Mesendoderm (in vitro differentiated cells): ENCODE measurements around the gene CPEB4.

Source experiments
- DNase-seq: peaks from one replicate; pipeline ENCODE4 v3.0.0; 2013
- H2AK5ac ChIP-seq: 2 replicates; pipeline ENCODE4 v1.6.1; 2013; ENCODE audit warnings: low read length, inconsistent platforms
- H2BK120ac ChIP-seq: 2 replicates; pipeline ENCODE4 v1.6.1; 2013; ENCODE audit warnings: low read depth, mild to moderate bottlenecking, low read length, moderate library complexity, mixed read lengths
- H2BK15ac ChIP-seq: replicated peaks from 2 replicates; pipeline ENCODE4 v1.6.1; 2013; ENCODE audit warnings: low read depth, mild to moderate bottlenecking, moderate library complexity
- H2BK5ac ChIP-seq: 2 replicates; pipeline ENCODE4 v1.6.1; 2013; ENCODE audit warnings: low read length, inconsistent platforms
- H3K18ac ChIP-seq: 2 replicates; pipeline ENCODE4 v1.6.1; 2013; ENCODE audit warnings: mild to moderate bottlenecking, low read length, mixed read lengths
- H3K23ac ChIP-seq: one replicate; pipeline ENCODE4 v1.6.1; 2013; ENCODE audit warnings: low read length
- H3K27ac ChIP-seq: 2 replicates; pipeline ENCODE4 v1.5.1; 2013; ENCODE audit warnings: low read depth, mild to moderate bottlenecking, inconsistent platforms, low read length, moderate library complexity
- H3K27me3 ChIP-seq: 2 replicates; pipeline ENCODE4 v1.6.1; 2013; ENCODE audit warnings: low read length, control low read depth, mild to moderate bottlenecking, inconsistent platforms; ENCODE audit not compliant: insufficient read depth, poor library complexity
- H3K36me3 ChIP-seq: 2 replicates; pipeline ENCODE4 v1.6.1; 2013; ENCODE audit warnings: low read length, inconsistent platforms; ENCODE audit not compliant: control insufficient read depth, insufficient read depth
- H3K4ac ChIP-seq: one replicate; pipeline ENCODE4 v1.6.1; 2013; ENCODE audit warnings: low read depth, mild to moderate bottlenecking, low read length, moderate library complexity
- H3K4me1 ChIP-seq: 2 replicates; pipeline ENCODE4 v1.6.1; 2013; ENCODE audit warnings: low read depth, low read length, inconsistent platforms; ENCODE audit not compliant: control insufficient read depth
- H3K4me2 ChIP-seq: 2 replicates; pipeline ENCODE4 v1.6.1; 2013; ENCODE audit warnings: low read length
- H3K4me3 ChIP-seq: 2 replicates; pipeline ENCODE4 v1.5.1; 2013; ENCODE audit warnings: mild to moderate bottlenecking, low read length
- H3K56ac ChIP-seq: one replicate; pipeline ENCODE4 v1.6.1; 2013; ENCODE audit warnings: low read length
- H3K79me1 ChIP-seq: 2 replicates; pipeline ENCODE4 v1.6.1; 2013; ENCODE audit warnings: low read length, inconsistent platforms
- H3K79me2 ChIP-seq: 2 replicates; pipeline ENCODE4 v1.6.1; 2013; ENCODE audit warnings: mild to moderate bottlenecking, low read length; ENCODE audit not compliant: control insufficient read depth, insufficient read depth
- H3K9ac ChIP-seq: 2 replicates; pipeline ENCODE4 v1.6.1; 2013; ENCODE audit warnings: low read length, inconsistent platforms
- H4K5ac ChIP-seq: one replicate; pipeline ENCODE4 v1.6.1; 2013; ENCODE audit warnings: low read length
- H4K8ac ChIP-seq: one replicate; pipeline ENCODE4 v1.6.1; 2013; ENCODE audit warnings: low read depth, mild to moderate bottlenecking, control low read depth, low read length, moderate library complexity
- WGBS: extraction: QIAGEN DNeasy Blood & Tissue Kit; methylation state at CpG from one replicate; pipeline ENCODE4 v1.1.7; 2013; ENCODE audit warnings: low lambda C conversion rate, missing lambda C conversion rate; ENCODE audit not compliant: insufficient coverage; ENCODE audit errors: extremely low coverage; 5-methylcytosine and 5-hydroxymethylcytosine counted together

CPEB4 gene

DNA sequence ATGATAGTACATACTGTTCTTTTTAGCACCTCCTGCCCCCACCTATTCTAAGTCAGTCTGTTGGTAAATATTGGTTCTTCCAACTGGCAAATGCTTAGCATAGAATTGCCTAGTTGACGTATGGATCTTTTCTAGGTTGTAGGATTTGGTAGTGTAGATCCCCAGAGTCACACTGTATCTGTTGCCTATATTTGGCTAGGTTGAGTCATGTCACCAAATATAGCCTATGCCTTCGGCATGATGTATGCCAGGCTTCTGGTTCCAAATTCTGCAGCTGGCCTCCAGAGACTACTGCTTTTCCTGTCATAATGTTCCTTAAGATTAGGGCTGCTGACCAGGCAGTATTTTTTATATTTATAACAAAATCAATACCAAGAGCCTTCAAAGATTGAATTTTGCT is 38.2 kb downstream of the CPEB4 start:
- H3K56ac ChIP-seq, result no peak overlapping the region
- H3K9ac ChIP-seq, result no peak overlapping the region
- H2BK15ac ChIP-seq, result no peak overlapping the region
- H3K79me2 ChIP-seq, result no peaks in the 10 kb centered on the region
- no peaks in the 10 kb centered on the region for H3K27me3 ChIP-seq
- DNase-seq, result no peak
- H3K79me1 ChIP-seq, result no peaks in the 10 kb centered on the region
- H3K18ac ChIP-seq, result no peak overlapping the region
- no CpG with 5 or more reads among the region's 2 CpGs for WGBS
- no peak overlapping the region for H3K4ac ChIP-seq
- H3K36me3 ChIP-seq, result no peaks in the 10 kb centered on the region
- H4K8ac ChIP-seq, result no peak overlapping the region
- H2BK5ac ChIP-seq, result no peak overlapping the region
- H3K4me2 ChIP-seq, result no peak overlapping the region
- no peak overlapping the region for H2BK120ac ChIP-seq
- H2AK5ac ChIP-seq, result no peak overlapping the region
- no peak overlapping the region for H3K4me3 ChIP-seq
- no peak overlapping the region for H3K27ac ChIP-seq
- peaks cover 3% of the 10 kb centered on the region for H3K4me1 ChIP-seq
- H4K5ac ChIP-seq, result no peak overlapping the region
- H3K23ac ChIP-seq, result no peak overlapping the region

GRCh38 chr5:173928871-173929574 is 40.9 kb downstream of the CPEB4 start:
- Histone ChIP-seq H2BK5ac (no peak overlapping the region), H3K27ac (no peak overlapping the region), H3K4me2 (no peak overlapping the region), H4K5ac (no peak overlapping the region), H4K8ac (no peak overlapping the region), H2AK5ac (no peak overlapping the region), H3K9ac (no peak overlapping the region), H2BK120ac (no peak overlapping the region), H3K36me3 (no peaks in the 10 kb centered on the region), H3K79me1 (no peaks in the 10 kb centered on the region), H3K4ac (no peak overlapping the region), H3K18ac (no peak overlapping the region), H3K27me3 (no peaks in the 10 kb centered on the region), H3K4me1 (peaks cover 3% of the 10 kb centered on the region), H3K23ac (no peak overlapping the region), H3K79me2 (no peaks in the 10 kb centered on the region), H3K56ac (no peak overlapping the region), H3K4me3 (no peak overlapping the region), H2BK15ac (no peak overlapping the region)
- no CpG with 5 or more reads among the region's 4 CpGs for WGBS
- DNase-seq, result no peak

- no peak overlapping the region for H3K27ac ChIP-seq
- no peak overlapping the region for H2AK5ac ChIP-seq
- no peaks in the 10 kb centered on the region for H3K4me1 ChIP-seq
- H3K56ac ChIP-seq, result no peak overlapping the region
- no peaks in the 10 kb centered on the region for H3K27me3 ChIP-seq
- no peak overlapping the region for H4K8ac ChIP-seq
- H3K18ac ChIP-seq, result no peak overlapping the region
- H4K5ac ChIP-seq, result no peak overlapping the region
- no peak overlapping the region for H2BK5ac ChIP-seq
- no peak overlapping the region for H2BK15ac ChIP-seq
- no CpG with 5 or more reads among the region's 2 CpGs for WGBS
- H2BK120ac ChIP-seq, result no peak overlapping the region
- no peaks in the 10 kb centered on the region for H3K36me3 ChIP-seq
- no peaks in the 10 kb centered on the region for H3K79me2 ChIP-seq
- H3K4me3 ChIP-seq, result no peak overlapping the region
- no peak for DNase-seq
- H3K79me1 ChIP-seq, result no peaks in the 10 kb centered on the region
- H3K9ac ChIP-seq, result no peak overlapping the region
- no peak overlapping the region for H3K23ac ChIP-seq
- no peak overlapping the region for H3K4me2 ChIP-seq
- no peak overlapping the region for H3K4ac ChIP-seq
Measured at GRCh38 chr5:173932695-173933139, 44.6 kb downstream of the CPEB4 start.

- Histone ChIP-seq H3K4me2 (no peak overlapping the region), H3K9ac (no peak overlapping the region), H3K4ac (no peak overlapping the region), H2AK5ac (no peak overlapping the region), H3K23ac (no peak overlapping the region), H4K8ac (no peak overlapping the region), H3K4me1 (no peaks in the 10 kb centered on the region), H2BK5ac (no peak overlapping the region), H3K79me1 (no peaks in the 10 kb centered on the region), H3K27ac (no peak overlapping the region), H4K5ac (no peak overlapping the region), H3K27me3 (no peaks in the 10 kb centered on the region), H2BK120ac (no peak overlapping the region), H3K18ac (no peak overlapping the region), H3K4me3 (no peak overlapping the region), H2BK15ac (no peak overlapping the region), H3K79me2 (no peaks in the 10 kb centered on the region), H3K36me3 (no peaks in the 10 kb centered on the region), H3K56ac (no peak overlapping the region)
- WGBS, result no CpG with 5 or more reads among the region's 2 CpGs
- no peak for DNase-seq
Measured at GRCh38 chr5:173933901-173934300, 45.8 kb downstream of the CPEB4 start.

GRCh38 chr5:173935396-173935795 is 47.2 kb downstream of the CPEB4 start:
- no peaks in the 10 kb centered on the region for H3K36me3 ChIP-seq
- no peak overlapping the region for H2BK120ac ChIP-seq
- no peak overlapping the region for H2BK15ac ChIP-seq
- no peak overlapping the region for H4K5ac ChIP-seq
- no peak overlapping the region for H3K27ac ChIP-seq
- no peak overlapping the region for H2BK5ac ChIP-seq
- no peak overlapping the region for H3K18ac ChIP-seq
- no peak overlapping the region for H3K4me3 ChIP-seq
- no peak overlapping the region for H3K9ac ChIP-seq
- no peak overlapping the region for H4K8ac ChIP-seq
- H3K4me2 ChIP-seq, result no peak overlapping the region
- H3K4me1 ChIP-seq, result no peaks in the 10 kb centered on the region
- no peaks in the 10 kb centered on the region for H3K27me3 ChIP-seq
- WGBS, result no CpG with 5 or more reads among the region's 2 CpGs
- no peak overlapping the region for H2AK5ac ChIP-seq
- no peak for DNase-seq
- H3K79me1 ChIP-seq, result no peaks in the 10 kb centered on the region
- no peak overlapping the region for H3K4ac ChIP-seq
- no peak overlapping the region for H3K23ac ChIP-seq
- H3K79me2 ChIP-seq, result no peaks in the 10 kb centered on the region
- no peak overlapping the region for H3K56ac ChIP-seq

DNA sequence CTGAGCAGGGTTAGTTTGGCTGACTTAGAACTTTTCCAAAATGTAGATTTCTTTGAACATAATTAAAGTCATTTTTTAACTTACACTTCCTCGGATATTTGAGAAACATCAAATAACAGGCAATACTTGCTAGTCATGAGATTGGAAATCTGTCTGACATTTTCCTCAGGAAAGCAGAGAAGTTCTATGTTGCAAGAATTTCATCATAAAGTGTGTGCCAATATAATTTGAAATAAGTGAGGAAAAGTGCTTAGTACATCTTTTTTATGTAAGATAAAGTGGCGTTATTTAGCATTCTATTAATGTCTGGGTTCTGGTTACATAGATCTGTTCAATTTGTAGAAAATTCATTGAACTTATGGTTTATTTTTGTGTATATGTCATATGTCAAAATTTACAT is 52.1 kb downstream of the CPEB4 start:
- Histone ChIP-seq H2AK5ac (no peak overlapping the region), H3K4me3 (no peak overlapping the region), H2BK5ac (no peak overlapping the region), H4K5ac (no peak overlapping the region), H3K79me1 (no peaks in the 10 kb centered on the region), H3K9ac (no peak overlapping the region), H4K8ac (no peak overlapping the region), H3K36me3 (no peaks in the 10 kb centered on the region), H3K23ac (no peak overlapping the region), H3K18ac (no peak overlapping the region), H3K79me2 (no peaks in the 10 kb centered on the region), H3K27me3 (no peaks in the 10 kb centered on the region), H3K56ac (no peak overlapping the region), H3K4ac (no peak overlapping the region), H2BK120ac (no peak overlapping the region), H3K4me1 (no peaks in the 10 kb centered on the region), H3K4me2 (no peak overlapping the region), H2BK15ac (no peak overlapping the region), H3K27ac (no peak overlapping the region)
- WGBS, result no CpG with 5 or more reads among the region's 2 CpGs
- DNase-seq, result no peak
